A673 (cell line): ENCODE data around the gene CTSZ.

ENCODE experiments used
- EZH2 ChIP-seq: fragments of 200-600 bp; sonication (generic); IDR thresholded peaks from 2 replicates; pipeline ENCODE4 v1.6.1; 2017; ENCODE audit warnings: borderline replicate concordance, low read depth, mild to moderate bottlenecking, mixed read lengths, antibody characterized with exemption, low read length; ENCODE audit not compliant: poor library complexity, severe bottlenecking
- TF ChIP-seq, protein P1 (sequence below): fragments of 300-800, 200-600 bp; sonication (generic); conservative IDR thresholded peaks from 2 replicates; pipeline ENCODE4 v1.5.1; 2017; ENCODE audit warnings: low read depth, mild to moderate bottlenecking, antibody characterized with exemption, low read length, moderate library complexity, mixed read lengths

DNA sequence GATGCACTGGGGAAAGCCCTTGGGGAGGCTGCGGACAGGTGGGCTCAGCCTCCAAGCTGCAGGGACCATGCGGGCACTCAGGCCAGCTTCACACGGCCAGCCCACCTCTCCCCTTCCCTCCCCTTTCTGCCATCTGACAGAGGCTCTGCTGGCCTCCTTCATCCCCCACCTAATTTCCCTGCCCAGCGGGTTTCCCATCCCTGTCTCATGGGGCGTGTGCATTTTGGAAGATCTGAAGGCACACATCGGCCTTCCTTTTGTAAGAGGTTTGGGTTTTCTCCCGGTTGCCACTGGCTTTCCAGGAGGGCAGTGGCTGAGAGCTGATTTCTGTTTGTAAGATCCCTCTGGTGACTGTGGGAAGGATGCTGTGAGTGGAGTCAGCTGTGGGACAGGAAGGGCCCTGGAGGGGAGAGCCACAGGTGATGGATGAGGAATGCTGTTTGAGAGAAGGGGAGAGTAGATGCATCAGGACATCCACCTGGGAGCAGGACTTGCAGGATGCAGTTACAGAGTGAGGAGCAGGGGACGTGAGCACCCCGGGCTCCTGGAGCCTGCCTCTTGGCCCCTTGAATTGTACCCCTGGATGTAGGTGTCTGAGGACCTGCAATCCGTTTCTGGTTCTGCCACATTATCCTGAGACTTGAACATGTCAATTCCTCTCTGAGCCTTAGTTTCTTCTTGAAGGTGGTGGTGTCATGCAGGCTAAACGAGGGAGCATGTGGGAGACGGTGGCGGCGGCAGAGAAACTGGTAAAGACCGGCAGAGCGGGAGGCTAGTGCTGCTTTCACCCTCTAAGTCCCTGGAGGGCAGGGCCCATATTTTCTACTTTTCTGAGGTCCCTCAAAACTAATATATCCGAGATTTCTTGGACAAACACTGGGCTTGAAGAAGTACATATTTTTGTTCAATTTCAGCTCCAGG, 6.2 kb upstream of the CTSZ start:
- TF ChIP-seq, protein P1, sequence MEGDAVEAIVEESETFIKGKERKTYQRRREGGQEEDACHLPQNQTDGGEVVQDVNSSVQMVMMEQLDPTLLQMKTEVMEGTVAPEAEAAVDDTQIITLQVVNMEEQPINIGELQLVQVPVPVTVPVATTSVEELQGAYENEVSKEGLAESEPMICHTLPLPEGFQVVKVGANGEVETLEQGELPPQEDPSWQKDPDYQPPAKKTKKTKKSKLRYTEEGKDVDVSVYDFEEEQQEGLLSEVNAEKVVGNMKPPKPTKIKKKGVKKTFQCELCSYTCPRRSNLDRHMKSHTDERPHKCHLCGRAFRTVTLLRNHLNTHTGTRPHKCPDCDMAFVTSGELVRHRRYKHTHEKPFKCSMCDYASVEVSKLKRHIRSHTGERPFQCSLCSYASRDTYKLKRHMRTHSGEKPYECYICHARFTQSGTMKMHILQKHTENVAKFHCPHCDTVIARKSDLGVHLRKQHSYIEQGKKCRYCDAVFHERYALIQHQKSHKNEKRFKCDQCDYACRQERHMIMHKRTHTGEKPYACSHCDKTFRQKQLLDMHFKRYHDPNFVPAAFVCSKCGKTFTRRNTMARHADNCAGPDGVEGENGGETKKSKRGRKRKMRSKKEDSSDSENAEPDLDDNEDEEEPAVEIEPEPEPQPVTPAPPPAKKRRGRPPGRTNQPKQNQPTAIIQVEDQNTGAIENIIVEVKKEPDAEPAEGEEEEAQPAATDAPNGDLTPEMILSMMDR, result no peak
- no peak for TF ChIP-seq EZH2
